GM19023 (cell line): Measurements from ENCODE around the gene VPS13D.

ENCODE experiments used
- ATAC-seq: cut with Tn5 transposase; IDR thresholded peaks from one replicate; pipeline ENCODE4 v1.9.1; 2021; ENCODE audit warnings: mild to moderate bottlenecking, moderate library complexity; ENCODE audit not compliant: unreplicated experiment

The VPS13D gene

DNA sequence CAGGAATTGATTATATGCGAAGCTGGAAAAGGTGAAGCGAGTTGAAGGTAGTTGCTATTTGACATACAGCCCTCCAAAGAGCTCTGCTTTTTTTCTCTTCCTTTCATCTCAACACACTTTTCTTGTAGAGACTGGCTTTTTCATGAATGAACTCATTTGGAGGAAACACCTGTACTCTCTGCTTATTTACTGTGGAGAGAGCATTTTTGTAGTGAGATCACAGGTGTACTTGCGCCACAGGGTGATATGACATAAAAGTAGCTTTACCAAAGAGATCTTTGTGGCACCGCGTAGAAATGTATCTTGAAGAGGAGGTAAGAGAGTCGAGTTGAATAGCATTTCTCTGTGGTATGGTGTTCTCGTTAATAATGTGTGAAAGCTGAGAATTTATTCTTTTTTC is 187.6 kb downstream of the VPS13D start:
- no peak for ATAC-seq

DNA sequence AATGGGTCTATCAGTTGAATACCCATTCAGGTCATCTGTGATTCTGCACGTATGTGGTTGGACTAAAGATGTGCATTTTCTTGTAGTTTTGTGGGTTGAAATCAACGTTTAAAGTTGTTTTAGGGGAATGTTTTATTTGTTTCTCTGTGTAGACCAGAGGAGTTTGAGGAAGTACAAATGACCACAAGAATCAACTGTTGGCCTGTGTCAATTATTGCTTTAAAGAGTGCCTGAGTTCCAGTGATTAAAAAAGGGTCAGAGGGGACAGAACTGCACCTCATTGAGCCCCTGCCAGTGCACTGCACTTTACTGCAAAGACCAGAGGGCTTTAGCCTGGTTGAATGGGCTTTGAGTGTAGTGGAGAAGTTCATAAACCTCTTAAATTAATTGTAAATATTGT is 190.3 kb downstream of the VPS13D start:
- ATAC-seq: no peak

DNA sequence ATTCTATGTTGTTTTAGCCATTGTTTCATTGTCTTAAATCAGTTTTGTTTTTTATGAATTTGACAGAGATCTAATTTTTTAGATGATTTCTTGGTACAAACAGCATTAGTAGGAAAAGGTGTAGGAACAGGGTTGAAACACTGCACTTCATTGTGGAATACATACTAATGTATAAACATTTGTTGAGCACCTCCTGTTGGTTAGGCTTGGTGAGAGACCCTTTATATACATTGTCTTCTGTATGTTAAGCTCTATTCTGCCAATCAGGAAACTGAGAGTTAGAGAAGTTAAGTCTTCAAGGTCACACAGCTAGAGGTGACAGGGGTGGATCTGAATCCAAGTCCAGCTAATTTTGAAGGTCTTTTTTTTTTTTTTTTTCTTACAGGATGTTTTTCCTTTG is 192.7 kb downstream of the VPS13D start:
- no peak for ATAC-seq

DNA sequence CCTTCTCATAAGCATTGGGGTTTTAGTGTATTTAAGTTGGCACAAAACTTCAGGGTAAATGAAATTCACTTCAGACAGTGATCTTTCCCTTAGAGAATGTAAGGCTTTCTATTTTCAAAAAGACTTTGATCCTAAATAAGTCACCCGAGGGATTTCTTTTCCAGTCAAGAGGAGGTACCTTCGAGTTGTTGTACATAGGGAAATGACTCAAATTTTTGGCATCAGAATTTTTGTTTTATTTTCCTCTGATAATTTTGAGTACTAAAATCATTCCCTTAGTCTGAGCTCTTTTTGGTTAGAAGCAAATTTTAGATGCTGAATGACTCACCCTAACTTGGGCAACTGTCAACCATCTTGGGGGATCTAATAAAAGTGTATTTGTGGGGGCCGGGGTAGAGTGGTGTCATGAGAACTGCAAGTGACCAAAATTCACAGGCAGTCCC is 194.3 kb downstream of the VPS13D start:
- ATAC-seq: no peak

DNA sequence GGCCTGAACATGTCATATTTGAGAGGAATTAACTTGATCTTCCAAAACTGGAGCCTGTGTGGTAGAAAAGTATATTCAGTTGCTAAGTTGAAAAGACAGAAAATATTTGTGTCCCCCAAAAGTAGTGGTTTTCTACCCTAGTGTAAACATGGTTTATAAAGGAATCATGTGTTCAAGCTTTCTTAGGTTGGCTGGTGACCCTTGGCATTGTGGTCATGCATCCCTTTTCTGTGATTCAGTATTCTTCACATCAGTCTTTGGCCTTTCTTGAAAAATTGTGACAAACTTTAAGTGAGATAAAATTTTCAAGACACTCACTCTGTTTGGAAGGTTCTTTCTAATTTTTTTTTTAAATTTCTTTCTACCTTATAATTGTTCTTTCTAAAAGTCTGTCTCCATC is 195.0 kb downstream of the VPS13D start:
- ATAC-seq: no peak

DNA sequence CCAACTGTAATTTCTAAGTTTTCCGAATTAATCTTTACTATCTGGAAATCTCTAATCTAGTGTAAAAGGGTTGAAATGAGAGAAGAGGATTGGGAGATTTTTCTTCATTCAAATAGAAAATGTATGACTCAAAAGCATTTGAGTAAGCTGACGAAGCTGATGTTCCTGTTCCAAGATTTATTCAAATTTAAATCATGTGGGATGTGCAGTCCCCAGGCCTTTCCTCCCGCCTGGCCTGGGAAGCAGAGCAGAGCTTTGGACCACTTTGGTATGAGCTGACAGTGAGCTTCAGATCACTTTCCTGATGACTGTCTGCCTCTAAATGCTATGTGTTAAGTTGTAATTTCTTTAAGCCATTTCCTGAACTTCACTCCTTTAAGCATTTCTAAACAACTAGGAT is 196.2 kb downstream of the VPS13D start:
- ATAC-seq: no peak

DNA sequence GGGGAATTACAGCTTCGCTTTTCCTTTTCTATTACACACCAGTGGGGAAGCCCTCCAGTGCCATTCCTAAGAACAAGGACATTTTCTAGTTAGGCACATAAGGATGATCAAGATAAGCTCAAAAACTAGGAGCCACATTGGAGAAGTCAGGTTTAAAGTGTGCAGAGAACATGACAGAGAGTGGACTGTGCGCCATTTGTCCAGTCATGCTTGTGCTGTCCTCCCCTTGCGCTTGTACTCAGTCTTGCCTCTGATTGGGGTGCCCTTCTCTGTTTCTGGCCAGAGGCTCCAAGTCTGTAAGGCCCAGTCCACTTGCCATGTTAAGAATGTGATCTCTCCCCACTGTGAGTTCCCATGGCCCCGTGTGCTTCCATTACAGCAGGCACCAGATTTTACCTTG is 198.5 kb downstream of the VPS13D start:
- no peak for ATAC-seq

DNA sequence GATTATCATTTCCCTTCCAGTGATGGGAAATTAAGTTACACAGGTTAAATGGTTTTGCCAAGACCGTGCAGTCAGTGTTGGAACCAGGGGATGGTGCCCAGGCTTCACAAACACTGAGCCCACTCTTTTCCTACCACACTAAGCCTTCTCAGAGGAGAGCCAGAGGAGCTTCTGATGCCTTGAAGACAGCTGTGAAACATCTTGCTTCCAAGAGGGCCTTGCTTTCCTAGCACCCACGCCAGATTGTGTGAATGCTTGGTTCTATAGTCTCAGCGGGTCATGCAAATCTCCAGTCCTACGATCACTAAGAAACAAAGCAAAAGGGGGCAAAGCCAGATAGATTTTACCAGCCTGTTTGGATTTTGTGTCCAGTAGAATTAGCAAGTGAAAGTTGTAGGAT is 200.7 kb downstream of the VPS13D start:
- no peak for ATAC-seq

DNA sequence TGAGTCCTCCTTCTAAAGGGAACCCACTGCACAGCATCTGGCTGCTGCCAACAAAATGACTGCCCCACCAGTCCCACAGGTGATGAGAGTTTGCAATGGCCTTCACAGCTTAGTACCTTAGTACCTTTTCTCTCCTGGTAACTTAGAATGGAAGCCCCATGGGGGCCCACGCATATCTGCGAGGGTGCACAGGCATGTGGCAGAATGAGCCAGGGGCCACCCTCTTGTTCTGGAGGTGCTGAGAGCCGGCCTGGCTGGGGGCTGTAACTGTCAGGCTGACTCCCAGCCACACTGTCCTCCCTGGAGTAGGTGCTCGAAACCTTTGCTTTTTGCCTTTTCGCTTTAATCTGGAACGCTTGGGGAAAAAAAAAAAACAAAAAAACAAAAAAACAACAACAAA is 203.1 kb downstream of the VPS13D start:
- ATAC-seq: no peak

DNA sequence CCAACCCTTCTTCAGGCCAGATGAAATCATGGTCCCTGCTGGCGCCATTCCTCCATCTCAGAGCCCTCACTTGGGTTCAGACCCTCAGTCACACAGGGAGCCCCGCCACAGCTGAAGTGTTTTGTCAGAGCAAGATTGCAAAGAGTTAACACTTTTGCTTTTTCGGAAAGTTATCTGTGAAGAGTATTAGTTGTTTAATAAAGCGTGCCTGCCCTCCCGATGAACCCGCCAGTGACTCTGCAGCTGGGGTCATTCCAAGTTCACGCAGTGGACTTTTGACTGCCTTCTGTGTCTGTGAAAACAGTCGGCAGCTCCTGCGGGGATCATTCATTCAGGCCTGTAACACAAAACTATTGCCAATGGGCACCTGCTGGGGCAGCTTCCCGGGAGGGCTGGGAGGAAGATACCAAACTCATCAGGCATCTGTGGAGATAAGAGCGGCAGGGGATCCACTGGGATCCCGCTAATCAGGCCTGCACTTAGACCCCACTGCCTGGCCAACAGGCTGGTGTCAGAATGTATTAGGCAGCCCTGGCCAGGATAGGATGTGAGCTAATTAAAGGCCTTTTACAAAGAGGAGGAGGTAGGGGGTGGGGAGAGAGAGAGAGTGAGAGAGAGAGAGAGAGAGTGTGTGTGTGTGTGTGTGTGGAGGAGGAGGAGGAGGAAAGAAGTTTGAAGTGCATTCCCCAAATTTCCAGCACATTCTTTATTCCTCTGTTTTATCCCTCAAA is 203.7 kb downstream of the VPS13D start:
- ATAC-seq: no peak

DNA sequence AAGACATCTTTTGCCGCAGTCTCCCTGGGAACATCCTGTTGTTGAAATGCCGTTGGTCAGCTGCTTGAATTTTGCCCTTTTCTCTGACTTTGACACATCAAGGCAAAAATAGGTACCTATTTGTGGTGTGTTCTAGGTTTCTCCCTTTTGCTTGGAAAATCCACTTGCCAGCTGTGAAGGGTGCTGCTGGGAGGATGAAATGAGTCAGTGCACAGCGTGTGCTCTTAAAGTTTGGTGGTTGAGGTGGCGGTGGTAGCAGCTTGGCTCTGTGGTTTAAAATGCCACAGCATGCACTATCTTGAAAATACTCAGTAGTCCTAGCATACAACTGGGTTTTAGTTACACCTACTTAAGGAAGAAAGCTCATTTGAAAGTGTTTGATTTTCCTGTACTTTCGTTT is 204.3 kb downstream of the VPS13D start:
- no peak for ATAC-seq

DNA sequence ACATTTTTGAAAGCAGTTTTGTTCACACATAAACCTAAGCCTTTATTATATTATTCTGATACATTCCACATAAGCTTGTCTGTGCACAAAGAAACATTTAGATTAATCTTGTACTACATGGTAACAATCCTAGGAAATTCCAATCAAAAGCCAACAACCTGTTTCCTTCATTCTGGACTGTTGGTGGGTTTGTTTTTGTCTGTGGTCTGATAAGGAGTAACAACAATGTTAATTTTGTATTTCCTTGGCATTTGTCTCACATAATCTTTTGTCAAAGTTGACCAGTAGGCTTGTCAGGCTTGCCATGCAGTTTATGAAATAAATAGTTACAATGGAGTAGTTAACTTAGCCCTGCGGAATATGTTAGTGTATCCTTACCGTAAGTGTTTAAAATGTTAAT is 204.9 kb downstream of the VPS13D start:
- no peak for ATAC-seq

DNA sequence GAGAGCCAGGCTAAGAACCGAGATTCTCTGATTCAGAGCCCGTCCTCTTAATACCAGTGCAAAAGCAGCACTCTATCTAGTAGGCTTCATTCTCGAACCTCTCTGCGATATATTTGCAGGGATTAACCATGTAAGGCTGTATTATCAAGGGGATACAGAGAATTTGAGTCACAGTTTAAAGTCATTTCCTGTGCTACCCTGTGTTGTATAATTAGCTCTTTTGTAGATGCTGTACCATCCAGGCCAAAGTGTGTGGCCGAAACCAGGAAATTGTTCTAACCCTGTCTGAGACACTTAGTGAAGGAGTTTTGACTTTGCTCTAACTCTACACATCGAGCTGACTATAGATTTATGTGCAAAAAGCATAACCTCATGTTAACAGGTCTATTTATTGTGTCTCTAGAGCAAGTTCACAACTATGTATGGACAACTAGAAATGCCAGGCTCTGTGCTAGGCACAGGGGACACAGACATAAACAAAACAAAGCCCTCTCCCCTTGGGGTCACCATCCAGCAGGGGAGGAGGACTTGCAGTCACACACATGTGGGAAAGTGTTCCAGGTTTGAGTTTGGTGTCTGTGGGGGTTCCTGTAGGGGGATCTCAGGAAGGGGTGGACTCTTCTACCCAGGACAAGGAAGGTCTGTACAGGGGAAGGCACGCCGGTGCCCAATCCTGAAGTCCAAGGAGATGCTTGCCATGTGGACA is 206.0 kb downstream of the VPS13D start:
- peak; percentile 69 for ATAC-seq

DNA sequence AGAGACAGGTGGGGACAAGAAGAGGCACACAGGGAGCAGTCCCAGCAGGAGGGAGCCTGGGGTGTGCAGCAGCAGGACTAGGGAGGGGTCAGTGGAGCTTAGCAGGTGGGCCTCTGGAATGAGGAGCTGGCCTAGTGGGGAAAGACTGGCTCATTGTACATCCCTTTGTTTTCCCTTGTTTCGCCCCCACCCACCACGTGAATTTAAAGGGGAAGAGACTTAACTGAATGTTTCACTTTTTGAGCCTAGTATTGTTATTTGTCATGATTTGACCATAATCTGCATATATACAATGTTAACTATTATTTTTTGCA is 206.5 kb downstream of the VPS13D start:
- ATAC-seq: no peak

DNA sequence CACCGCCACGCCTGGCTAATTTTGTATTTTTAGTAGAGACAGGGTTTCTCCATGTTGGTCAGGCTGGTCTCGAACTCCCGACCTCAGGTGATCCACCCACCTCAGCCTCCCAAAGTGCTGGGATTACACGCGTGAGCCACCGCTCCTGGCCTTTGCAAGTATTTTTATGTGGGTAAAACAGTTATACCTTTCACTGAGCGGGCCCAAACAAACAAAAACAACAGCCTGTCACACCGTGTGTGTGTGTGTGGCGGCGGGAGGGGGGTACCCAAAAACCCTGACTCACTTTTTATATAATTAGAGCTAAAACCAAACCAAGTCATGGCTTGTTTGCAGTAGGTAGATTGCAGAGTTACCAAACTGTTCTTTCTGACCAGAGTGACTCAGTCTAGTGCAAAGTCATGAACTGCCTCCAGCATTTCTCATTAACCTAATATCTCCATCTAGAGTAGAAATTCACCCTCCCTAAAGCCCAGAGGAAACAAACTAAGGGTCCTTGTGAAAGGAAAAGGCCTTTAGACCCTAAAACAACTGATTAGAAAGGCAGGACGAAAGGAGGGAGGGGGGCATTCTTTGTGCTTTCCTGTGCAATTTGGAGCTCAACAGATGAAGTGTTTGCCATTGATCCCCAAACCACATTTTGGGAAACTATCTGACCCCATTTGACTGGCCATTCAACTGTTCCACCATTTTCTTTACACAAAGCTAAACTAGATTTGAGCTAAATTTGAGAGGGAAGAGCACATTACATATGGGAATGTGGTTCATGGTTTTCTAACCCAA is 207.2 kb downstream of the VPS13D start:
- ATAC-seq: no peak

DNA sequence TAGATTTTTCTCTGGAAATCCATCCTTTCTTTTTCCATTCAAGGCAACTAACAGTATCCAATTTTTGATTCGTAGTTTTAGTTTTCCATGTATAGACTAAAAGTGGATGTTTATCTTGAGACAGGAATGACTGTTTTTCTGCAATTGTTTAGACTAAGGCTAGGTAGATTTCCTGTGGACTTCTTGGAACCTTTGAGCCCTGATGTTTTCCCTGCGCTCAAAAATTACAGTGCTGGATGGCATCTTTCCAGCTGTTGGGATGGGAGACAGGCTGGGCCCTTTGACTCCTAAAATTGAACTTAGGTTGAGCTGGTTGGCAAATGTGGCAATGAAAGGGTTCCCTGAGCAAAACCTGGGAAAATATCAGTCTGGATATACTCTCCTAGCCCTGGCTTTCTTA is 207.8 kb downstream of the VPS13D start:
- no peak for ATAC-seq

DNA sequence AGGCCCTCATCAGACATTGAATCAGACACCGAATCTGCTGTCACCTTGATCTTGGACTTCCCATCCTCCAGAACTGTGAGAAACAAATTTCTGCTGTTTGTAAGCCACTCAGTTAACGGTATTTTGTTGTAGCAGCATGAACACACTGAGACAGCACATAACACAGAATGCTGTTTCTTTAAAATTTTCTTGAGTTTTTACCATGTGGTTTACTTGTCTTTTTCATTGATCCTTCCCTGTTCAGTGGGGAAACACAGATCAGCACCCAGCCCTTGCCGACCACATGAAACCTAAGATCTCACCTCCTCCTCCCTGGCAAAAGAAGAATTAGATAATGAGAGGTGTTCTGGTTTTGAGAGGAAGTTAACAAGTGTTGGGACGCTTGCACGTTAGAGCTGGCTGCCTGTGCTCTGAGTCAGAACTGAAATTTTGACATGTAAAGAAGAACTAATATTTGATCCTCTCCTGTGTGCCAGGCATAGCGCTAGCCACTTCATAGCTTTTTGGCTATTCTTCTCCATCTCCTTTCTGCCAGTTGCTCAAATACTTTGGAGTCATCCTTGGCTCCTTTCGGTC is 208.6 kb downstream of the VPS13D start:
- no peak for ATAC-seq

DNA sequence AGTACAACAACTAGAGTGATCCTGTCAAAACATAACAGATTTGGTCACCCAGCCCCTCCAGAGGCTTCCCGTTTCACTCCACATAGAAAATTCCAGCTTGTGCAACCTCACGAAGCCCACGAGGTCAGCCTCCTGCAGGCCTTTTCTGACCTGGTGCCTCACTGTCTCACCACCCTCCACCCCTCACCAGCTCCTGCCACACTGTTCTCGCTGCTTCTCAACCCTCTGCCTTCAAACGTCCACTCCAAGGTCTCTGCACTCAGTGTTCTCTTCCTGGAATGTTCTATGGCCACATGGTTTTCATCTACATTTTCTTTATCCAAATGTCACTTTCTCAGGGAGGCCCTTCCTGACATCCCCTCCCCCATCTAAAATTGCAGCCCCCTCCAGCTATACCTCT is 209.2 kb downstream of the VPS13D start:
- ATAC-seq: no peak

DNA sequence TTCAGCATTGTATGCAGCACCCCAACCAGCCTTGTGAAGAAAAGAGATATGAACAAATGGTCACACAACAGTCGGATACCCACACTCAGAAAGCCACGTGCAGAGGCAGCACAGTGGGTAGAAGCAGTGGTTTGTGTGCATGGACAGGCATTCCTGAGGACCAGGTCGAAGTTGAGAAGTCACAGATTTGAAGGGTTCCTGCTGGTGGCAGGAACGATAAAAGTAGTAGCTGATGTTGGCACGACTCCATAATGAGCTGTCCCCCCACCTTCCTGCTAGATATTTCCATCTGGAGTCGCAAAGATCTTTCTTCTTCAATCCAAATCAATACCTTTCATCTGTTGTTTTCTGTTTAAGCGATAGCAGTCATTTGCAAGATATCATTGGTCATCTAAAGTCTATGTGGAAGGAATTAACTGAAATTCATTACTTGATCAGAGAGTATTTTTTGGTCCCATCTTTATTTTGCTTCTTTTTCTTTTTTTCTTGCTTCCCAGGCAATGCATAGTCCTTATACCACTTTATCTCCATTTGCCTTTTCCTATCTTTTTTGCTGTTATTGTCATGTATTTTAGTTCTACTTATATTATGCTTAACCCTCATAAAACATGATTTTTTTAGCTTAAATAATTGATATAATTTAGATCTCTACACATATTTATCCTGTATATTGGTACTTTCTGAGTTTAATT is 211.7 kb downstream of the VPS13D start:
- no peak for ATAC-seq

DNA sequence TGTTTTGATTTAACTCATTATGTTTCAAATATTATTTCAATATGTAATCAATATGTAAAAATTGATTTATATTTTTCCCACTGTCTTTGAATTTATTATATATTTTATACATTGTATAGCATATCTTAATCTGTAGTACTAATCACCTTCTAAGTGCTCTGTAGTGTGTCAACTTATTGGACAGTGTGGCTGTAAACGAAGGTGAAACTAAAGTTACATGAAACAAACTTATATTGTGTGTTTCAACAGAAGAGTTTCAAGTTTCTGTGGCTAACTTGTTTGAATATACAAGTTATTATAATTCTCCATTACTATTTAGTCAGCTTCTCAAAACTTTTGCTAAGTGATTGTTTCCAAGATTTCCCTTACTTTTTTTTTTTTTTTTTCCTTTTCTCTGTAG is 212.4 kb downstream of the VPS13D start:
- ATAC-seq: no peak

DNA sequence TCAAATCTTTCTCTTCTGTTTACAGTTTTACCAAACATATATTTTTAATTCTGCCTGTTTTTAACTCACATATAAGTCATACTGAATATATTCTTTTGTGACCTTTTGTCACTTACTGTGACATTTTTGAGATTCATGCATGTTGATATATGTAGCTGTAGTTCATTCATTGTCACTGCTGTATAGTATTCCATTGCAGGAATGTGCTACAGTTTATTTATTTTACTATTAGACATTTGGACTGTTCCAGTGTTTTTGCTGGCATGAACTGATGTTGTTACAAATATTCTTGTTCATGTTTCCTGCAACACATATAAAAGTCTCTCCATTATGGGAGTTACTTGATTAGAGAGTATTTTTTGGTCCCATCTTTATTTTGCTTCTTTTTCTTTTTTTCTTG is 213.3 kb downstream of the VPS13D start:
- no peak for ATAC-seq
